H1 (cell line): ENCODE results near the gene KPNA1. TPM values are rescaled to one million over a fixed set of nuclear protein-coding genes. Genes with fewer than 3 reads are reported as not detected.

Source experiments
- ASH2L ChIP-seq: fragments of 200-600, 300-600 bp; sonication (generic); IDR thresholded peaks from one replicate; pipeline ENCODE4 v1.7.1; 2017; ENCODE audit warnings: low read length
- CEBPB ChIP-seq: IDR thresholded peaks from 2 replicates; pipeline ENCODE4 v1.6.1; 2012; ENCODE audit warnings: low read depth, low read length
- HDAC6 ChIP-seq: IDR thresholded peaks from one replicate; pipeline ENCODE4 v1.7.1; 2012; ENCODE audit warnings: low read depth, mild to moderate bottlenecking, inconsistent platforms, low read length, moderate library complexity
- JUND ChIP-seq: IDR thresholded peaks from 2 replicates; pipeline ENCODE4 v1.6.1; 2011; ENCODE audit warnings: mild to moderate bottlenecking, improper control_type of control experiment, low read length
- POLR2AphosphoS5 ChIP-seq: IDR thresholded peaks from 2 replicates; pipeline ENCODE4 v1.6.1; 2011; ENCODE audit warnings: low read depth, low read length
- SIN3A ChIP-seq, 2 experiments: IDR thresholded peaks in 1 of 2; conservative IDR thresholded peaks in 1 of 2; 2 replicates each; pipeline ENCODE4 v1.6.1; 2011 to 2012; ENCODE audit warnings: low read length in 2 of 2, improper control_type of control experiment in 1 of 2, low read depth in 1 of 2, mild to moderate bottlenecking in 1 of 2
- TEAD4 ChIP-seq: IDR thresholded peaks from 2 replicates; pipeline ENCODE4 v1.6.1; 2012; ENCODE audit warnings: low read depth, low read length, inconsistent platforms, mixed read lengths
- ZNF274 ChIP-seq: IDR thresholded peaks from 2 replicates; pipeline ENCODE4 v1.7.0; 2012; ENCODE audit warnings: low read length, borderline replicate concordance; ENCODE audit errors: extremely low read depth
- polyA plus RNA-seq, 7 experiments: library from polyadenylated mRNA; depleted of rRNA in 3 of 7; stranded (reverse) in 5 of 7; unstranded in 2 of 7; fragments of >200 nt in 5 of 7; fragments of 200-250 nt in 2 of 7; gene quantifications; 1 replicate in 5 of 7; 2 replicates in 1 of 7; 4 replicates in 1 of 7; pipeline versions ENCODE4 v1.2.1 to v1.2.3, GENCODE V29; 2011 to 2013; ENCODE audit warnings: missing spikeins in 2 of 7, mixed read lengths in 2 of 7
- total RNA-seq: library from RNA; stranded (reverse); fragmentation: NEBNext Ultra II Directional; extraction: Animal tissue kit (Norgen Biotek cat#: 25700); gene quantifications from 2 replicates; pipeline ENCODE4 v1.2.1, GENCODE V29; 2021
- TF ChIP-seq, protein P1 (sequence below): IDR thresholded peaks from 2 replicates; pipeline ENCODE4 v1.6.1; 2012; ENCODE audit warnings: inconsistent platforms

The KPNA1 gene
- total and polyA plus RNA-seq, 2 of the 8 experiments (the other 6 are each of a cell fraction or from before 2014, with no cell fraction given) = 14.8 to 63.0 TPM

DNA sequence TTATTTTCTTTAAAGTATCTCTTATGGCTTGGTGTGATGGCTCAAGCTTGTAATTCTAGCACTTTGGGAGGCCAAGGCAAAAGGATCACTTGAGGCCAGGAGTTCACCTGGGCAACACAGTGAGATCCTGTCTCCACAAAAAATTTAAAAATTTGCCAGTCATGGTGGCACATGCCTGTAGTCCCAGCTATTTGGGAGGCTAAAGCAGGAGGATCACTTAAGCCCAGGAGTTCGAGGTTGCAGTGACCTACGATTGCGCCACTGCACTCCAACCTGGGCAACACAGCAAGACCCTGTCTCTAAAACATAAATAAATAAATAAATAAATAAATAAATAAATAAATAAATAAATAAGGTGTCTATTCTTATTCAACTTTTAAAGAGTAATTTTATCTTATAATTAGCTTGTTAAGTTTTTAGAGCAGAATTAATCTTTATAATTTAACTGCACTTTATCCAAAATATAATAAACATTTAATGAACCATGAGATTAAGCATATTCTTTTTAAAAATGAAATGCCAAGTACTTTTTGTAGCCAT lies 48.0 kb downstream of the KPNA1 start (continued):
- TF ChIP-seq ZNF274 (no peak), ASH2L (no peak), CEBPB (no peak), TEAD4 (no peak), POLR2AphosphoS5 (no peak), SIN3A (conservative IDR thresholded peaks at IDR 0.05 in 1 of 2, IDR thresholded peaks at IDR 0.05 in 1 of 2; ENCODE audit: low read depth in 1 of 2, low read length in 2 of 2) (no peak), JUND (no peak), HDAC6 (no peak)
- TF ChIP-seq, protein P1, sequence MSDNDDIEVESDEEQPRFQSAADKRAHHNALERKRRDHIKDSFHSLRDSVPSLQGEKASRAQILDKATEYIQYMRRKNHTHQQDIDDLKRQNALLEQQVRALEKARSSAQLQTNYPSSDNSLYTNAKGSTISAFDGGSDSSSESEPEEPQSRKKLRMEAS = no peak
